OCI-LY1 (cell line): Measurements from ENCODE around the gene COL18A1.

Experiments
- H2AFZ ChIP-seq: fragments of 200-600 bp; sonication (generic), shearing (Covaris generic); 2 replicates; pipeline ENCODE4 v1.6.0; 2014; ENCODE audit warnings: antibody characterized with exemption, mild to moderate bottlenecking, low read length
- H3F3A ChIP-seq: fragments of 200-600 bp; sonication (generic), shearing (Covaris generic); 2 replicates; pipeline ENCODE4 v1.6.0; 2014; ENCODE audit warnings: mild to moderate bottlenecking, antibody characterized with exemption, low read length, moderate library complexity; ENCODE audit not compliant: insufficient read depth
- H3K27ac ChIP-seq: fragments of 200-600 bp; sonication (generic); 2 replicates; pipeline ENCODE4 v1.5.1; 2014; ENCODE audit warnings: low read length, mixed run types, mild to moderate bottlenecking, low read depth; ENCODE audit not compliant: poor library complexity, severe bottlenecking
- H3K27me3 ChIP-seq: fragments of 200-600 bp; sonication (generic); 2 replicates; pipeline ENCODE4 v1.6.0; 2014; ENCODE audit warnings: antibody characterized with exemption, mild to moderate bottlenecking, low read length, moderate library complexity; ENCODE audit not compliant: insufficient read depth
- H3K36me3 ChIP-seq: fragments of 200-600 bp; sonication (generic); 2 replicates; pipeline ENCODE4 v1.6.1; 2014; ENCODE audit warnings: mild to moderate bottlenecking, antibody characterized with exemption, low read length, moderate library complexity, mixed read lengths; ENCODE audit not compliant: insufficient read depth
- H3K4me1 ChIP-seq: fragments of 200-600 bp; sonication (generic); 2 replicates; pipeline ENCODE4 v1.5.1; 2014; ENCODE audit warnings: mild to moderate bottlenecking, low read length, moderate library complexity; ENCODE audit not compliant: insufficient read depth, severe bottlenecking
- H3K4me2 ChIP-seq: fragments of 200-600 bp; sonication (generic), shearing (Covaris generic); 2 replicates; pipeline ENCODE4 v1.6.1; 2014; ENCODE audit warnings: low read length
- H3K4me3 ChIP-seq: fragments of 200-600 bp; sonication (generic); 2 replicates; pipeline ENCODE4 v1.5.1; 2014; ENCODE audit warnings: low read length, low read depth, mild to moderate bottlenecking, mixed read lengths; ENCODE audit not compliant: poor library complexity, severe bottlenecking
- H3K79me2 ChIP-seq: fragments of 200-600 bp; shearing (Covaris generic); 2 replicates; pipeline ENCODE4 v1.6.1; 2016; ENCODE audit warnings: mixed run types, low read length, mixed read lengths; ENCODE audit not compliant: insufficient read depth
- H3K9ac ChIP-seq: fragments of 200-600 bp; sonication (generic), shearing (Covaris generic); 2 replicates; pipeline ENCODE4 v1.6.1; 2014; ENCODE audit warnings: mild to moderate bottlenecking, low read length, mixed read lengths
- H3K9me2 ChIP-seq: fragments of 200-600 bp; sonication (generic), shearing (Covaris generic); 2 replicates; pipeline ENCODE4 v1.6.1; 2014; ENCODE audit warnings: low read depth, mild to moderate bottlenecking, low read length, mixed read lengths
- H3K9me3 ChIP-seq: fragments of 200-600 bp; shearing (Covaris generic); 2 replicates; pipeline ENCODE4 v1.6.1; 2014; ENCODE audit warnings: low read length, mixed read lengths
- H4K20me1 ChIP-seq: fragments of 200-600 bp; sonication (generic), shearing (Covaris generic); 2 replicates; pipeline ENCODE4 v1.6.0; 2016; ENCODE audit warnings: mild to moderate bottlenecking, low read length; ENCODE audit not compliant: insufficient read depth
- EZH2 ChIP-seq: fragments of 200-600 bp; sonication (generic), shearing (Covaris generic); IDR thresholded peaks from 2 replicates; pipeline ENCODE4 v1.8.0; 2017; ENCODE audit warnings: borderline replicate concordance, mixed run types, mild to moderate bottlenecking, antibody characterized with exemption, low read length, moderate library complexity, mixed read lengths
- TF ChIP-seq, protein P1 (sequence below): fragments of 200-600 bp; sonication (generic), shearing (Covaris generic); IDR thresholded peaks from 2 replicates; pipeline ENCODE4 v1.5.1; 2017; ENCODE audit warnings: mild to moderate bottlenecking, antibody characterized with exemption, low read length, moderate library complexity, mixed read lengths

COL18A1 gene

GRCh38 chr21:45423968-45424853 is 19.2 kb downstream of the COL18A1 start:
- H3K27ac ChIP-seq = no peak overlapping the region

GRCh38 chr21:45424854-45425795 is 20.2 kb downstream of the COL18A1 start:
- Histone ChIP-seq H4K20me1 (no peaks in the 10 kb centered on the region), H3K9me3 (no peaks in the 10 kb centered on the region), H3K36me3 (no peaks in the 10 kb centered on the region), H3K9ac (no peak overlapping the region), H3K27me3 (no peaks in the 10 kb centered on the region), H3K4me3 (no peak overlapping the region), H3K79me2 (no peaks in the 10 kb centered on the region), H3K4me1 (no peaks in the 10 kb centered on the region), H3K27ac (no peak overlapping the region), H3K9me2 (no peaks in the 10 kb centered on the region), H2AFZ (no peak overlapping the region), H3K4me2 (no peak overlapping the region), H3F3A (no peaks in the 10 kb centered on the region)
- TF ChIP-seq EZH2 = no peak
- TF ChIP-seq, protein P1, sequence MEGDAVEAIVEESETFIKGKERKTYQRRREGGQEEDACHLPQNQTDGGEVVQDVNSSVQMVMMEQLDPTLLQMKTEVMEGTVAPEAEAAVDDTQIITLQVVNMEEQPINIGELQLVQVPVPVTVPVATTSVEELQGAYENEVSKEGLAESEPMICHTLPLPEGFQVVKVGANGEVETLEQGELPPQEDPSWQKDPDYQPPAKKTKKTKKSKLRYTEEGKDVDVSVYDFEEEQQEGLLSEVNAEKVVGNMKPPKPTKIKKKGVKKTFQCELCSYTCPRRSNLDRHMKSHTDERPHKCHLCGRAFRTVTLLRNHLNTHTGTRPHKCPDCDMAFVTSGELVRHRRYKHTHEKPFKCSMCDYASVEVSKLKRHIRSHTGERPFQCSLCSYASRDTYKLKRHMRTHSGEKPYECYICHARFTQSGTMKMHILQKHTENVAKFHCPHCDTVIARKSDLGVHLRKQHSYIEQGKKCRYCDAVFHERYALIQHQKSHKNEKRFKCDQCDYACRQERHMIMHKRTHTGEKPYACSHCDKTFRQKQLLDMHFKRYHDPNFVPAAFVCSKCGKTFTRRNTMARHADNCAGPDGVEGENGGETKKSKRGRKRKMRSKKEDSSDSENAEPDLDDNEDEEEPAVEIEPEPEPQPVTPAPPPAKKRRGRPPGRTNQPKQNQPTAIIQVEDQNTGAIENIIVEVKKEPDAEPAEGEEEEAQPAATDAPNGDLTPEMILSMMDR = no peak

More at GRCh38 chr21:45423968-45424853, 19.2 kb downstream of the COL18A1 start:
- TF ChIP-seq, protein P1 = no peak
- no peak for TF ChIP-seq EZH2
- Histone ChIP-seq H3K4me1 (no peaks in the 10 kb centered on the region), H3K9ac (no peak overlapping the region), H3K36me3 (no peaks in the 10 kb centered on the region), H4K20me1 (no peaks in the 10 kb centered on the region), H3K4me3 (no peak overlapping the region), H3K9me3 (no peaks in the 10 kb centered on the region), H3K9me2 (no peaks in the 10 kb centered on the region), H3K4me2 (no peak overlapping the region), H3F3A (no peaks in the 10 kb centered on the region), H3K79me2 (no peaks in the 10 kb centered on the region), H3K27me3 (no peaks in the 10 kb centered on the region), H2AFZ (no peak overlapping the region)

DNA sequence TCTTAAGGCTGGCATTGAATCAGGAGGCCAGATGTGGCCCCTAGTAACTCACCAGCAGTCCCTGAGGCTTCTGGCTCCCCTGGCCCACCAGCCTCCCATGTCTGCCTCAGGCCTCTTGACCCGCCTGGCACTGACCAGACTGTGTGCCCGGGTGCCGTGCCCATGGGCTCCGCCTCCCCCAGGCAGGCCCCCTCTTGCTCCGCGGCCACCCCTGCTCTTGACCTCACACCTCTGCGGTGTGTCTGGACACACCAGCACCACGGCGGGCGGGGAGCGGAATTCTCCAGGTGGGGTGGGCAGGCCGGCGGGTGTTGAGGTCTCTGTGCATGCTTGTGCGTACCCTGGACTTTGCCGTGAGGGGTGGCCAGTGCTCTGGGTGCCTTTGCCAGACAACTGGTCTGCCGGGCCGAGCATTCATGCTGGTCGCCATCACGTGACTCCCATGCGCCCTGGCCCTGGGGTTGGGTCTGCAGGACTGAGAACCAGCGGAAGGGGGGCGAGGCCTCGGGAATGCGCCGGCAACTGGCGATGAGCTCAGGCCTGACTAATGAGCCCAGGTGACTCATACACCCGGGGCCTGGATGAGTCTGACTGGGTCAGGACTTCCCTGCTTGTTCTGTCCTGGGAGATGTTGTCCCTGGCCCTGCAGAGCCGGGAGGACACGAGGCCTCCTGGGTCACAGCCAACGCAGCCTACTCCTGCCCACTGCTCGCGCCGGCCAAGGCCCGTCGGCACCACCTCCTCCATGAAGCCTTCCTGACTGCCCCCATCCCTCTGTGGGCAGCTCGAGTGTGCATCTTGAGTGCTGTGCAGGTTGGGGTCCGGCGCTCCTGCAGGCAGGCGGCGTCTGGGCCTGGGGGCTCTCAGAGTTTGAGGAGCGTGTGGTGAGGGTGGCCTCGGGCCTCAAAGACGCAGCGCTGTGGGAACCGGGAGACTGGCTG is 22.6 kb downstream of the COL18A1 start:
- TF ChIP-seq EZH2 = no peak
- TF ChIP-seq, protein P1 = no peak
- Histone ChIP-seq H3K36me3 (no peaks in the 10 kb centered on the region), H3F3A (no peaks in the 10 kb centered on the region), H3K27ac (no peak overlapping the region), H4K20me1 (no peaks in the 10 kb centered on the region), H3K79me2 (no peaks in the 10 kb centered on the region), H2AFZ (no peak overlapping the region), H3K4me1 (no peaks in the 10 kb centered on the region), H3K27me3 (no peaks in the 10 kb centered on the region), H3K9me3 (no peaks in the 10 kb centered on the region), H3K9ac (no peak overlapping the region), H3K4me2 (no peak overlapping the region), H3K4me3 (no peak overlapping the region), H3K9me2 (no peaks in the 10 kb centered on the region)
